ENCODE measurements around the gene ATRN. TPM values are rescaled to one million over a fixed set of nuclear protein-coding genes. Genes with fewer than 3 reads are reported as not detected.

Gene ATRN
- total RNA-seq, 1 experiment from 2014 or later, result 41.4 TPM

- Mint-ChIP-seq H3K4me3 (ENCODE audit: unreplicated experiment) (no peak overlapping the region), H3K4me1 (ENCODE audit: low read depth, unreplicated experiment) (no peaks in the 10 kb centered on the region), H3K27me3 (ENCODE audit: insufficient read depth, unreplicated experiment) (peaks cover 3% of the 10 kb centered on the region), H3K27ac (ENCODE audit: unreplicated experiment) (no peak overlapping the region), H3K36me3 (ENCODE audit: insufficient read depth, unreplicated experiment) (no peaks in the 10 kb centered on the region), H3K9me3 (ENCODE audit: unreplicated experiment) (no peaks in the 10 kb centered on the region)
- Histone ChIP-seq H3K4me1 (no peaks in the 10 kb centered on the region), H3K9me3 (no peaks in the 10 kb centered on the region), H3K36me3 (ENCODE audit: control insufficient read depth, insufficient read depth, low read length) (no peaks in the 10 kb centered on the region), H3K4me3 (ENCODE audit: low read depth, low read length) (no peak overlapping the region), H3K27me3 (replicated peaks; ENCODE audit: control insufficient read depth, insufficient read depth, low read length) (no peaks in the 10 kb centered on the region)
- no peak for TF ChIP-seq CTCF (IDR thresholded peaks at IDR 0.05; ENCODE audit: insufficient read depth in 1 of 2, low read depth in 1 of 2, low read length in 1 of 2, severe bottlenecking in 1 of 2, unreplicated experiment in 1 of 2)
- no peak for DNase-seq
- intact Hi-C loops (cut with micrococcal nuclease; ENCODE audit: unreplicated experiment), result no loop called here
- ChIA-PET POLR2A (no interaction called here), CTCF (no interaction called here)
- no TSS peak for BruUV-seq (replicated peaks)
Measured at GRCh38 chr20:3661814-3662665, 191.2 kb downstream of the ATRN start.

GRCh38 chr20:3663031-3663701 lies 192.3 kb downstream of the ATRN start, which contains the start of gene GFRA4:
TSS of gene GFRA4 (minus strand) at chr20:3663399. CDS start at chr20:3663399, 0 bp downstream.
- no peak for DNase-seq
- BruUV-seq (replicated peaks), result no TSS peak
- TF ChIP-seq CTCF (IDR thresholded peaks at IDR 0.05; ENCODE audit: insufficient read depth in 1 of 2, low read depth in 1 of 2, low read length in 1 of 2, severe bottlenecking in 1 of 2, unreplicated experiment in 1 of 2), result no peak
- no peaks in the 10 kb centered on the region for H3K9me3 Mint-ChIP-seq (ENCODE audit: unreplicated experiment)
- Histone ChIP-seq H3K9me3 (no peaks in the 10 kb centered on the region), H3K36me3 (ENCODE audit: control insufficient read depth, insufficient read depth, low read length) (no peaks in the 10 kb centered on the region), H3K27me3 (replicated peaks; ENCODE audit: control insufficient read depth, insufficient read depth, low read length) (no peaks in the 10 kb centered on the region), H3K4me1 (no peaks in the 10 kb centered on the region), H3K4me3 (ENCODE audit: low read depth, low read length) (no peak within 1 kb of the TSS)
- H3K36me3 Mint-ChIP-seq (ENCODE audit: insufficient read depth, unreplicated experiment), result no peaks in the 10 kb centered on the region
- no peak within 1 kb of the TSS for H3K4me3 Mint-ChIP-seq (ENCODE audit: unreplicated experiment)
- intact Hi-C loops (cut with micrococcal nuclease; ENCODE audit: unreplicated experiment), result no loop called here
- peaks cover 3% of the 10 kb centered on the region for H3K27me3 Mint-ChIP-seq (ENCODE audit: insufficient read depth, unreplicated experiment)
- H3K27ac Mint-ChIP-seq (ENCODE audit: unreplicated experiment), result no peak within 1 kb of the TSS
- H3K4me1 Mint-ChIP-seq (ENCODE audit: low read depth, unreplicated experiment), result no peaks in the 10 kb centered on the region
- CTCF ChIA-PET, result no interaction called here
- POLR2A ChIA-PET, result no interaction called here

- POLR2A ChIA-PET, result no interaction called here
- no peaks in the 10 kb centered on the region for H3K9me3 ChIP-seq
- Mint-ChIP-seq H3K36me3 (ENCODE audit: insufficient read depth, unreplicated experiment) (no peaks in the 10 kb centered on the region), H3K9me3 (ENCODE audit: unreplicated experiment) (no peaks in the 10 kb centered on the region), H3K27me3 (ENCODE audit: insufficient read depth, unreplicated experiment) (peaks cover 3% of the 10 kb centered on the region), H3K4me1 (ENCODE audit: low read depth, unreplicated experiment) (no peaks in the 10 kb centered on the region), H3K27ac (ENCODE audit: unreplicated experiment) (no peak overlapping the region), H3K4me3 (ENCODE audit: unreplicated experiment) (no peak overlapping the region)
- H3K4me3 ChIP-seq (ENCODE audit: low read depth, low read length), result no peak overlapping the region
- TF ChIP-seq CTCF (IDR thresholded peaks at IDR 0.05; ENCODE audit: insufficient read depth in 1 of 2, low read depth in 1 of 2, low read length in 1 of 2, severe bottlenecking in 1 of 2, unreplicated experiment in 1 of 2), result no peak
- no peaks in the 10 kb centered on the region for H3K4me1 ChIP-seq
- H3K36me3 ChIP-seq (ENCODE audit: control insufficient read depth, insufficient read depth, low read length), result no peaks in the 10 kb centered on the region
- CTCF ChIA-PET, result no interaction called here
- BruUV-seq (replicated peaks), result no TSS peak
- DNase-seq, result no peak
- H3K27me3 ChIP-seq (replicated peaks; ENCODE audit: control insufficient read depth, insufficient read depth, low read length), result no peaks in the 10 kb centered on the region
- intact Hi-C loops (cut with micrococcal nuclease; ENCODE audit: unreplicated experiment), result no loop called here
Measured at GRCh38 chr20:3663858-3664257, 193.0 kb downstream of the ATRN start.

Measured in Caco-2 (cell line).